ENCODE results near the gene JMJD4.

DNA sequence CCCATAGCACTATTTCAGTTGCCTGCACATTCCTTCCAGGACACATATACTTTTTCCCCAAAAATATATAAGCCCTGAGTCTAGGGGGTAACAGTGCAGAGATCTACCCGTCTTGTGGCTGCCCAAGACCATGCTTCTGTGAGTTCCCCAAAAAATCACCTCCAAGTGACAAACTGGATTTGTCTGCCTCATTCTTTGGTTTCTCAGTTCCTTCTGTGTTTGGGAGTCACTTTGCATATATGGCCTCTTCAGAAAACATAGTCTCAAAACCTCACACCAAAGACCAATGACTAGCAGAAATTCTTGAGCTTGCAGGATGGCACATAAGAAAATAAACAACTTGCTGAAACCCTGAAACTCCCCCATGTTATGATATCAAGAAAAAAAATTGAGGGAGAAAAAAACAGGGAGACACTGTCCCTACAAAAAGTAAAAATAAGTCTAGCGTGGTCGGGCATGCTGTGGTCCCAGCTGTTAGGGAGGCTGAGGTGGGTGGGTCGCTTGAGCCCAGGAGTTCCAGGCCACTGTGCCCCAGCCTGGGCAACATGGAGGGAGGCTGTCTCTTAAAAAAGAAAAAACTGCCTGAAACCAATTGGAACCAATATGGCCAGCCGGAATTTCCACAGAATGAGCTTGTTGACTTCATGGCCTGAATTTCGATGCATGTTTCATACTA is 8.0 kb downstream of the JMJD4 start:
- TF ChIP-seq CTCF (optimal IDR thresholded peaks at IDR 0.05 in 1 of 3, IDR thresholded peaks at IDR 0.05 in 1 of 3, conservative IDR thresholded peaks at IDR 0.05 in 1 of 3; ENCODE audit: extremely low read depth in 1 of 3, insufficient read depth in 2 of 3, low read length in 3 of 3) (no peak), EZH2 (IDR thresholded peaks at IDR 0.05; ENCODE audit: low read length) (no peak)
